B cell (primary cell): Measurements from ENCODE around the gene GNPAT. TPM values are rescaled to one million over a fixed set of nuclear protein-coding genes. Genes with fewer than 3 reads are reported as not detected.

ENCODE experiments used
- ATAC-seq: fragments of 200-7000 bp; cut with Tn5 transposase; one replicate; pipeline ENCODE4 v1.10.0; 2021; ENCODE audit warnings: low read depth, mild to moderate bottlenecking, moderate number of reproducible peaks, moderate library complexity
- CTCF ChIA-PET: fragments of 350-600 bp; sonication (Branson Sonifier 250); formaldehyde crosslinking; loops from one replicate; lab custom pipeline; 2021; ENCODE audit warnings: antibody characterized with exemption, inconsistent platforms; lab: Charles Lee
- POLR2A ChIA-PET: fragments of 350-600 bp; sonication (Branson Sonifier 250); formaldehyde crosslinking; loops from one replicate; lab custom pipeline; 2021; ENCODE audit warnings: antibody characterized with exemption; lab: Charles Lee
- DNase-seq: peaks from one replicate; pipeline ENCODE4 v3.0.0; 2013
- H2AFZ ChIP-seq: 2 replicates; pipeline ENCODE4 v1.6.1; 2012; ENCODE audit warnings: mild to moderate bottlenecking, low read depth, low read length; ENCODE audit not compliant: insufficient read depth, poor library complexity, severe bottlenecking
- H3K27ac ChIP-seq, 2 donors: 1 replicate in 1 of 2; 2 replicates in 1 of 2; pipeline ENCODE4 v1.5.1; 2012 to 2013; ENCODE audit warnings: low read length in 2 of 2, mild to moderate bottlenecking in 2 of 2, moderate library complexity in 1 of 2
- H3K27me3 ChIP-seq, 4 experiments: fragments of 200-600 bp in 1 of 4; sonication (generic) in 1 of 4; replicated peaks in 1 of 4; 1 replicate in 2 of 4; 2 replicates in 2 of 4; pipeline versions ENCODE4 v1.6.1 to v1.7.0; 2013 to 2016; ENCODE audit warnings: low read length in 3 of 4, mild to moderate bottlenecking in 2 of 4, mixed read lengths in 1 of 4, moderate library complexity in 1 of 4; ENCODE audit not compliant: insufficient read depth in 4 of 4, control insufficient read depth in 3 of 4; ENCODE audit errors: control extremely low read depth in 1 of 4
- H3K36me3 ChIP-seq, 2 experiments: replicated peaks in 1 of 2; 1 replicate in 1 of 2; 2 replicates in 1 of 2; pipeline versions ENCODE4 v1.6.1 to v1.7.1; 2013; ENCODE audit warnings: low read length in 1 of 2; ENCODE audit not compliant: insufficient read depth in 2 of 2, control insufficient read depth in 1 of 2; ENCODE audit errors: control extremely low read depth in 1 of 2, extremely low read depth in 1 of 2
- H3K4me1 ChIP-seq, 2 donors: fragments of 200-600 bp in 1 of 2; sonication (generic) in 1 of 2; 1 replicate in 1 of 2; 2 replicates in 1 of 2; pipeline versions ENCODE4 v1.5.1 to v1.6.1; 2013 to 2017; ENCODE audit warnings: low read length in 2 of 2; ENCODE audit not compliant: control insufficient read depth in 2 of 2, insufficient read depth in 2 of 2
- H3K4me2 ChIP-seq: replicated peaks from 2 replicates; pipeline ENCODE3; 2012; ENCODE audit warnings: mild to moderate bottlenecking, low read depth, low read length; ENCODE audit not compliant: poor library complexity, severe bottlenecking
- H3K4me3 ChIP-seq, 5 experiments: fragments of 200-600 bp in 1 of 5; sonication (generic) in 1 of 5; 1 replicate in 3 of 5; 2 replicates in 2 of 5; pipeline versions ENCODE4 v1.5.1 to v1.7.0; 2011 to 2016; ENCODE audit warnings: low read length in 4 of 5, mild to moderate bottlenecking in 4 of 5, low read depth in 2 of 5, control low read depth in 1 of 5, moderate library complexity in 1 of 5; ENCODE audit not compliant: insufficient read depth in 1 of 5; ENCODE audit errors: control extremely low read depth in 1 of 5, extremely low read depth in 1 of 5
- H3K79me2 ChIP-seq: fragments of 200-600 bp; sonication (generic); one replicate; pipeline ENCODE4 v1.6.0; 2016; ENCODE audit warnings: low read length; ENCODE audit not compliant: control insufficient read depth, insufficient read depth
- H3K9ac ChIP-seq: fragments of 200-600 bp; sonication (generic); 2 replicates; pipeline ENCODE4 v1.6.1; 2017; ENCODE audit warnings: mild to moderate bottlenecking, low read length, moderate library complexity
- H3K9me3 ChIP-seq, 3 donors: one replicate each; pipeline versions ENCODE4 v1.6.1 to v1.7.1; 2013; ENCODE audit warnings: low read length in 2 of 3; ENCODE audit not compliant: control insufficient read depth in 2 of 3, insufficient read depth in 1 of 3; ENCODE audit errors: control extremely low read depth in 1 of 3
- H4K20me1 ChIP-seq: 2 replicates; pipeline ENCODE4 v1.6.0; 2012; ENCODE audit warnings: mild to moderate bottlenecking, low read length; ENCODE audit not compliant: insufficient read depth, control insufficient read depth, poor library complexity, severe bottlenecking
- H3K27ac Mint-ChIP-seq: one replicate; pipeline ENCODE4 v1.8.0; 2021; ENCODE audit warnings: mixed read lengths
- H3K27me3 Mint-ChIP-seq: one replicate; pipeline ENCODE4 v1.8.0; 2021; ENCODE audit warnings: mixed read lengths
- H3K4me1 Mint-ChIP-seq: one replicate; pipeline ENCODE4 v1.8.0; 2021; ENCODE audit warnings: mixed read lengths
- H3K4me3 Mint-ChIP-seq: one replicate; pipeline ENCODE4 v1.8.0; 2021; ENCODE audit warnings: mixed read lengths
- H3K9me3 Mint-ChIP-seq: one replicate; pipeline ENCODE4 v1.8.0; 2022; ENCODE audit warnings: mixed read lengths; ENCODE audit not compliant: insufficient read depth
- CTCF ChIP-seq: fragments of 200-600 bp; IDR thresholded peaks from one replicate; pipeline ENCODE4 v1.8.0; 2022; ENCODE audit warnings: antibody characterized with exemption, mild to moderate bottlenecking
- EZH2 ChIP-seq: IDR thresholded peaks from 2 replicates; pipeline ENCODE4 v1.6.1; 2012; ENCODE audit warnings: borderline replicate concordance, low read depth, mild to moderate bottlenecking, moderate library complexity, low read length; ENCODE audit not compliant: insufficient read depth, poor library complexity, severe bottlenecking
- WGBS: methylation state at CpG from one replicate; pipeline ENCODE4 v1.1.5; 2013; ENCODE audit warnings: missing lambda C conversion rate; ENCODE audit not compliant: insufficient coverage; 5-methylcytosine and 5-hydroxymethylcytosine counted together
- intact Hi-C: fragments of 100-400 bp; cut with micrococcal nuclease; formaldehyde crosslinking; loops from one replicate; pipeline ENCODE4 v1.10.0; 2022
- polyA plus RNA-seq: library from polyadenylated mRNA; depleted of rRNA; stranded (reverse); fragments of >200 nt; gene quantifications from 2 replicates; pipeline ENCODE4 v1.2.3, GENCODE V29; 2012
- total RNA-seq, 2 donors: library from RNA; stranded (reverse); fragments of 120-200 nt in 1 of 2; gene quantifications; 1 replicate in 1 of 2; 2 replicates in 1 of 2; pipeline versions ENCODE4 v1.2.3 to v1.2.4, GENCODE V29; 2013 to 2022

GNPAT gene
- total and polyA plus RNA-seq, 2 donors (not counting 1 experiment from before 2014, with no cell fraction given) = 19.5 to 49.0 TPM

- no peaks in the 10 kb centered on the region for H3K27me3 Mint-ChIP-seq
- no peak overlapping the region for H3K27ac ChIP-seq
- H3K27ac Mint-ChIP-seq = no peak overlapping the region
- no peak for DNase-seq
- no peaks in the 10 kb centered on the region for H3K4me1 ChIP-seq
- ATAC-seq = no peak
- no peak overlapping the region for H3K9ac ChIP-seq
- H3K9me3 Mint-ChIP-seq = no peaks in the 10 kb centered on the region
- H3K4me3 Mint-ChIP-seq = no peak overlapping the region
- intact Hi-C loops = no loop called here
- ChIA-PET CTCF (interaction anchor here (0.6 kb wide), 1 partner anchor 24 kb away, joined by 3 read pairs; no protein-coding TSS in a partner anchor), POLR2A (no interaction called here)
- H3K4me2 ChIP-seq = no peak overlapping the region
- peaks cover 41 to 65% of the 10 kb centered on the region in 2 experiments for H3K36me3 ChIP-seq
- no peak overlapping the region for H3K4me3 ChIP-seq
- H2AFZ ChIP-seq = no peak overlapping the region
- peaks cover 6% of the 10 kb centered on the region for H3K79me2 ChIP-seq
- no peaks in the 10 kb centered on the region for H3K4me1 Mint-ChIP-seq
- no peak for TF ChIP-seq EZH2
- no peak for TF ChIP-seq CTCF
- no CpG with 5 or more reads among the region's 4 CpGs for WGBS
- no peaks in the 10 kb centered on the region for H3K27me3 ChIP-seq
- H3K9me3 ChIP-seq = peaks cover 1 to 7% (median 4%) of the 10 kb centered on the region in 3 donors
- H4K20me1 ChIP-seq = peaks cover 6% of the 10 kb centered on the region
These were observed 19.3 kb downstream of the GNPAT start for GRCh38 chr1:231260351-231260750.

DNA sequence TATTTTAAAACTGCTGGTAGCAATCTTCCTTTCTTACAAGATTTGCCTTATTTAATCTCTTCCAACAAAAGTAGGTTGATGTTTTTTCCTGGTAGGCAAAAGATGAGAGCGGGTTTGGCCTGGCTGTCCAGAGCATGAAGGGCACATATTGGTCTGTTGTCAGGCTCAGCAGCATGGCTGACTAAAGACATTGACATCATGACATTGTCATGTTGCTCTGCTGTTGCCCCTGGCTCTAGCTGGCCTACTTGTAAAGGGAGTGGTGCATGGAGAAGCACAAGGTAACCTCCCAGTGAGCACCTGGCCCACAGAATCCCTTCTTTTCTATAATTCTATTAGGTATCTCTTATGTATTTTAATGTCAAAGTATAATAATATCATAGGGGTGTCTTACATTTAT is 23.6 kb downstream of the GNPAT start:
- no peaks in the 10 kb centered on the region for H3K79me2 ChIP-seq
- H3K27me3 ChIP-seq = no peaks in the 10 kb centered on the region
- no peak overlapping the region for H3K4me2 ChIP-seq
- WGBS = 100% methylated on average over 1 of the region's 1 CpG
- Mint-ChIP-seq H3K27ac (no peak overlapping the region), H3K4me1 (no peaks in the 10 kb centered on the region), H3K27me3 (no peaks in the 10 kb centered on the region), H3K9me3 (no peaks in the 10 kb centered on the region), H3K4me3 (no peak overlapping the region)
- CTCF ChIA-PET = no interaction called here
- no peak for DNase-seq
- TF ChIP-seq EZH2 = no peak
- no peak for TF ChIP-seq CTCF
- intact Hi-C loops = no loop called here
- H2AFZ ChIP-seq = no peak overlapping the region
- H3K36me3 ChIP-seq = peaks cover 35 to 65% of the 10 kb centered on the region in 2 experiments
- H3K4me3 ChIP-seq = no peak overlapping the region
- H3K9ac ChIP-seq = no peak overlapping the region
- no peak overlapping the region for H3K27ac ChIP-seq
- no peak for ATAC-seq
- no peaks in the 10 kb centered on the region for H4K20me1 ChIP-seq
- H3K4me1 ChIP-seq = no peaks in the 10 kb centered on the region
- POLR2A ChIA-PET = no interaction called here
- no peaks in the 10 kb centered on the region for H3K9me3 ChIP-seq
